WTC11 (cell line): ENCODE data around the gene AK5. TPM values are rescaled to one million over a fixed set of nuclear protein-coding genes. Genes with fewer than 3 reads are reported as not detected.

Experiments
- ATAC-seq: fragments of 200-7000 bp; cut with Tn5 transposase; 2 replicates; pipeline ENCODE4 v1.10.0; 2021; ENCODE audit warnings: mild to moderate bottlenecking, moderate library complexity
- CTCF ChIA-PET: fragments of 300-600 bp; sonication (Branson Sonifier 250); formaldehyde crosslinking; loops from one replicate; lab custom pipeline; 2021; ENCODE audit warnings: antibody characterized with exemption; lab: Charles Lee
- POLR2A ChIA-PET: fragments of 350-600 bp; sonication (Branson Sonifier 250); formaldehyde crosslinking; loops from one replicate; lab custom pipeline; 2021; ENCODE audit warnings: antibody characterized with exemption; lab: Charles Lee
- DNase-seq: peaks from one replicate; pipeline ENCODE4 v3.0.0; 2021; ENCODE audit warnings: low spot score
- H3K27ac Mint-ChIP-seq: 2 replicates; pipeline ENCODE4 v1.8.0; 2021; ENCODE audit warnings: mixed read lengths
- H3K27me3 Mint-ChIP-seq: 2 replicates; pipeline ENCODE4 v1.8.0; 2021; ENCODE audit warnings: low read depth, mild to moderate bottlenecking, moderate library complexity, mixed read lengths
- H3K36me3 Mint-ChIP-seq: 2 replicates; pipeline ENCODE4 v1.8.0; 2021; ENCODE audit warnings: mixed read lengths
- H3K4me1 Mint-ChIP-seq: 2 replicates; pipeline ENCODE4 v1.8.0; 2022; ENCODE audit warnings: mixed read lengths
- H3K4me3 Mint-ChIP-seq: 2 replicates; pipeline ENCODE4 v1.8.0; 2021; ENCODE audit warnings: mild to moderate bottlenecking, moderate library complexity, mixed read lengths
- H3K9me3 Mint-ChIP-seq: 2 replicates; pipeline ENCODE4 v1.8.0; 2021; ENCODE audit warnings: mixed read lengths
- ESRRA ChIP-seq: sonication (generic); formaldehyde crosslinking; IDR thresholded peaks from 2 replicates; pipeline ENCODE4 v1.8.1; 2022; ENCODE audit warnings: mild to moderate bottlenecking, missing genetic modification reagents, borderline replicate concordance
- FOXK1 ChIP-seq: sonication (generic); formaldehyde crosslinking; IDR thresholded peaks from 2 replicates; pipeline ENCODE4 v1.8.0; 2022; ENCODE audit warnings: mild to moderate bottlenecking, moderate library complexity, missing genetic modification reagents
- GRHL2 ChIP-seq: fragments of 250-450 bp; sonication (Bioruptor Pico); IDR thresholded peaks from 2 replicates; pipeline ENCODE4 v1.8.0; 2022; ENCODE audit warnings: mild to moderate bottlenecking, moderate library complexity; ENCODE audit not compliant: insufficient replicate concordance, severe bottlenecking
- JAZF1 ChIP-seq: fragments of 250-450 bp; sonication (Bioruptor Pico); IDR thresholded peaks from 2 replicates; pipeline ENCODE4 v1.9.0; 2021; ENCODE audit warnings: moderate library complexity, mild to moderate bottlenecking, inconsistent platforms
- MYBL2 ChIP-seq: sonication (generic); formaldehyde crosslinking; IDR thresholded peaks from 2 replicates; pipeline ENCODE4 v1.8.1; 2023; ENCODE audit warnings: mild to moderate bottlenecking, moderate library complexity, missing genetic modification reagents
- OVOL2 ChIP-seq: fragments of 250-450 bp; sonication (Bioruptor Pico); IDR thresholded peaks from 2 replicates; pipeline ENCODE4 v1.9.0; 2021; ENCODE audit warnings: mild to moderate bottlenecking, borderline replicate concordance
- PRRX2 ChIP-seq: fragments of 250-450 bp; sonication (Bioruptor Pico); IDR thresholded peaks from 2 replicates; pipeline ENCODE4 v1.8.0; 2021; ENCODE audit warnings: mild to moderate bottlenecking
- SP1 ChIP-seq: sonication (generic); formaldehyde crosslinking; conservative IDR thresholded peaks from 2 replicates; pipeline ENCODE4 v1.8.1; 2022; ENCODE audit warnings: missing genetic modification reagents
- ZBTB21 ChIP-seq: sonication (generic); formaldehyde crosslinking; IDR thresholded peaks from 2 replicates; pipeline ENCODE4 v1.8.1; 2023; ENCODE audit warnings: mild to moderate bottlenecking, missing genetic modification reagents, borderline replicate concordance
- ZNF121 ChIP-seq: sonication (generic); formaldehyde crosslinking; IDR thresholded peaks from 2 replicates; pipeline ENCODE4 v1.8.0; 2023; ENCODE audit warnings: missing genetic modification reagents
- total RNA-seq: library from RNA; stranded (reverse); gene quantifications from 3 replicates; pipeline ENCODE4 v1.2.3, GENCODE V29; 2021
- TF ChIP-seq, protein P1 (sequence below): sonication (generic); formaldehyde crosslinking; IDR thresholded peaks from 2 replicates; pipeline ENCODE4 v1.8.1; 2023; ENCODE audit warnings: mild to moderate bottlenecking, missing genetic modification reagents, moderate library complexity
- TF ChIP-seq, protein P2 (sequence below): fragments of 250-450 bp; sonication (Bioruptor Pico); IDR thresholded peaks from 2 replicates; pipeline ENCODE4 v1.9.0; 2021; ENCODE audit warnings: moderate library complexity, mild to moderate bottlenecking, inconsistent platforms, borderline replicate concordance
- TF ChIP-seq, protein P3 (sequence below): fragments of 250-450 bp; sonication (Bioruptor Pico); IDR thresholded peaks from 2 replicates; pipeline ENCODE4 v1.9.0; 2021; ENCODE audit warnings: mild to moderate bottlenecking
- TF ChIP-seq, protein P4 (sequence below): fragments of 250-450 bp; sonication (Bioruptor Pico); IDR thresholded peaks from 2 replicates; pipeline ENCODE4 v1.9.0; 2021; ENCODE audit warnings: mild to moderate bottlenecking, borderline replicate concordance

The AK5 gene
- total RNA-seq, 1 experiment from 2014 or later = 3.0 TPM

DNA sequence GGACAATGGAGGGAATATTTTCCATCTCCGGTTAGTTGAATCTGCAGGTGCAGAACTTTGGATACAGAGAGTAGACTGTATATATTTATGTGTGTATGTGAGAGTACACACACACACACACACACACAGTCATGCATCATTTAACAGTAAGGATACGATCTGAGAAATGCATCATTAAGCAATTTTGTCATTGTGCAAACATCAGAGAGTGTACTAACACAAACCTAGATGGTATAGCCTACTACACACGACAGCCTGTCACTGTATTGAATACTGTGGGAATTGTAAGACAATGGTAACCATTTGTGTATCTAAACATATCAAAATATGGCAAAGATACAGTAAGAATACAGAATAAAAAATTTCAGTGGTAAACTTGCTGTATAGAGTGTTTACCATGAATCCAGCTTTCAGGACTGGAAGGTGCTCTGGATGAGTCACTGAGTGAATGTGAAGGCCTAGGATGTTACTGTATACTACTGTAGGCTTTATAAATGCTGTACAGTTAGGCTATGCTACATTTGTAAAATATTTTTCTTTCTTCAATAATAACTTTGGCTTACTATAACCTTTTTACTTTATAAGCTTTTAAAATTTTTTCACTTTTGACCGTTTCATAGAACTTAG, 262.1 kb downstream of the AK5 start (continued):
- no peak for TF ChIP-seq ZNF121
- no peak for TF ChIP-seq PRRX2 (CRISPR knock-in tag)

DNA sequence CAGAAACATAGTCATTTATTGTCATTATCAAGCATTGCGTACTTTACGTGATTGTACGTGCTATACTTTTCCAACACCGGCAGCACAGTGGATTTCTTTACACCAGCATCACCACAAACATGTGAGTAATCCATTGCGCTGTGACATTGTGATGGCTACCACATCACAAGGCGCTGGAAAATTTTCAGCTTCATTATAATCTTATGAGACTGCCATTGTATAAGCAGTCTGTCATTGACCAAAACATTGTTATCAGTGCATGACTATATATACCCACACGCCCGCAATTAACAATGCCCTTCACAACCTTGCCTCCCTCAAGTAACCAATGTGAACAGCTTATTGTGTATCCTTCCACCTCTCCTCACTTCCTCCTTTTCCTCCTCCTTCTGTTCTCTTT, 263.0 kb downstream of the AK5 start:
- Mint-ChIP-seq H3K27me3 (no peaks in the 10 kb centered on the region; the same call in 1 of the 2 replicates), H3K36me3 (no peaks in the 10 kb centered on the region), H3K27ac (no peak overlapping the region), H3K4me1 (peaks cover 3% of the 10 kb centered on the region; the same call in 1 of the 2 replicates), H3K4me3 (no peak overlapping the region), H3K9me3 (no peaks in the 10 kb centered on the region)
- ChIA-PET CTCF (interaction anchor here (0.6 to 2.3 kb wide), 2 partner anchors 11 to 18 kb away, joined by 3 to 5 read pairs; no protein-coding TSS in a partner anchor), POLR2A (interaction anchor here (0.7 kb wide), 1 partner anchor 50 kb away, joined by 3 read pairs; no protein-coding TSS in a partner anchor)
- TF ChIP-seq OVOL2 = no peak
- no peak for ATAC-seq
- no peak for DNase-seq

DNA sequence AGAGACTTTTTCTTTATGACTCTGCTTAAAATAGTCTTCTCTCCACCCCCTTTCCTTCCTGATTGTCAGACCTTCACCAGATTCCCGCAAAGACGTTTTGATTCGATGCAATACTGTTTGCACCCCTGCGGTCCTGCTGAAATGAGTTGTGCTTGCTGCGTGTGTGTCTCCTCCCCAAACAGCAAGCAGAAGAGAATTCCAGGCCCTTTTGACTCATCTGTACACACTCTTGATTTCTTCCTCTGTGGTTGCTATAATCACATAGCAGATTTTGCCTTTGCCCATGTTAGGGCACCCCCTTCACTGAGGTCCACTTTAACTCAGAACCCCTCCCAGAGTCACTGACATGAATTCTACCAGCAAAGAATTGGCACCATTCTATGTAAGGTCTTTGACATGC, 264.2 kb downstream of the AK5 start:
- ChIA-PET POLR2A (interaction anchor here (0.5 kb wide), 1 partner anchor 123 kb away, joined by 3 read pairs; no protein-coding TSS in a partner anchor), CTCF (interaction anchor here (2.3 kb wide), 1 partner anchor 12 kb away, joined by 5 read pairs; no protein-coding TSS in a partner anchor)
- H3K9me3 Mint-ChIP-seq = no peaks in the 10 kb centered on the region
- ATAC-seq = no peak
- no peaks in the 10 kb centered on the region for H3K36me3 Mint-ChIP-seq
- no peaks in the 10 kb centered on the region; the same call in 1 of the 2 replicates for H3K27me3 Mint-ChIP-seq
- no peak overlapping the region for H3K4me3 Mint-ChIP-seq
- no peak for TF ChIP-seq JAZF1 (CRISPR knock-in tag)
- no peak for TF ChIP-seq ESRRA (CRISPR knock-in tag)
- TF ChIP-seq, protein P1, sequence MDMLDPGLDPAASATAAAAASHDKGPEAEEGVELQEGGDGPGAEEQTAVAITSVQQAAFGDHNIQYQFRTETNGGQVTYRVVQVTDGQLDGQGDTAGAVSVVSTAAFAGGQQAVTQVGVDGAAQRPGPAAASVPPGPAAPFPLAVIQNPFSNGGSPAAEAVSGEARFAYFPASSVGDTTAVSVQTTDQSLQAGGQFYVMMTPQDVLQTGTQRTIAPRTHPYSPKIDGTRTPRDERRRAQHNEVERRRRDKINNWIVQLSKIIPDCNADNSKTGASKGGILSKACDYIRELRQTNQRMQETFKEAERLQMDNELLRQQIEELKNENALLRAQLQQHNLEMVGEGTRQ = no peak
- TF ChIP-seq, protein P2, sequence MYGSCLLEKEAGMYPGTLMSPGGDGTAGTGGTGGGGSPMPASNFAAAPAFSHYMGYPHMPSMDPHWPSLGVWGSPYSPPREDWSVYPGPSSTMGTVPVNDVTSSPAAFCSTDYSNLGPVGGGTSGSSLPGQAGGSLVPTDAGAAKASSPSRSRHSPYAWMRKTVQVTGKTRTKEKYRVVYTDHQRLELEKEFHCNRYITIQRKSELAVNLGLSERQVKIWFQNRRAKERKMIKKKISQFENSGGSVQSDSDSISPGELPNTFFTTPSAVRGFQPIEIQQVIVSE (CRISPR knock-in tag) = no peak
- TF ChIP-seq GRHL2 (CRISPR knock-in tag) = no peak
- TF ChIP-seq, protein P3, sequence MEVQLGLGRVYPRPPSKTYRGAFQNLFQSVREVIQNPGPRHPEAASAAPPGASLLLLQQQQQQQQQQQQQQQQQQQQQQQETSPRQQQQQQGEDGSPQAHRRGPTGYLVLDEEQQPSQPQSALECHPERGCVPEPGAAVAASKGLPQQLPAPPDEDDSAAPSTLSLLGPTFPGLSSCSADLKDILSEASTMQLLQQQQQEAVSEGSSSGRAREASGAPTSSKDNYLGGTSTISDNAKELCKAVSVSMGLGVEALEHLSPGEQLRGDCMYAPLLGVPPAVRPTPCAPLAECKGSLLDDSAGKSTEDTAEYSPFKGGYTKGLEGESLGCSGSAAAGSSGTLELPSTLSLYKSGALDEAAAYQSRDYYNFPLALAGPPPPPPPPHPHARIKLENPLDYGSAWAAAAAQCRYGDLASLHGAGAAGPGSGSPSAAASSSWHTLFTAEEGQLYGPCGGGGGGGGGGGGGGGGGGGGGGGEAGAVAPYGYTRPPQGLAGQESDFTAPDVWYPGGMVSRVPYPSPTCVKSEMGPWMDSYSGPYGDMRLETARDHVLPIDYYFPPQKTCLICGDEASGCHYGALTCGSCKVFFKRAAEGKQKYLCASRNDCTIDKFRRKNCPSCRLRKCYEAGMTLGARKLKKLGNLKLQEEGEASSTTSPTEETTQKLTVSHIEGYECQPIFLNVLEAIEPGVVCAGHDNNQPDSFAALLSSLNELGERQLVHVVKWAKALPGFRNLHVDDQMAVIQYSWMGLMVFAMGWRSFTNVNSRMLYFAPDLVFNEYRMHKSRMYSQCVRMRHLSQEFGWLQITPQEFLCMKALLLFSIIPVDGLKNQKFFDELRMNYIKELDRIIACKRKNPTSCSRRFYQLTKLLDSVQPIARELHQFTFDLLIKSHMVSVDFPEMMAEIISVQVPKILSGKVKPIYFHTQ (CRISPR knock-in tag) = no peak
- no peak for TF ChIP-seq SP1 (CRISPR knock-in tag)
- TF ChIP-seq ZBTB21 (CRISPR knock-in tag) = no peak
- no peak for TF ChIP-seq MYBL2 (CRISPR knock-in tag)
- TF ChIP-seq, protein P4, sequence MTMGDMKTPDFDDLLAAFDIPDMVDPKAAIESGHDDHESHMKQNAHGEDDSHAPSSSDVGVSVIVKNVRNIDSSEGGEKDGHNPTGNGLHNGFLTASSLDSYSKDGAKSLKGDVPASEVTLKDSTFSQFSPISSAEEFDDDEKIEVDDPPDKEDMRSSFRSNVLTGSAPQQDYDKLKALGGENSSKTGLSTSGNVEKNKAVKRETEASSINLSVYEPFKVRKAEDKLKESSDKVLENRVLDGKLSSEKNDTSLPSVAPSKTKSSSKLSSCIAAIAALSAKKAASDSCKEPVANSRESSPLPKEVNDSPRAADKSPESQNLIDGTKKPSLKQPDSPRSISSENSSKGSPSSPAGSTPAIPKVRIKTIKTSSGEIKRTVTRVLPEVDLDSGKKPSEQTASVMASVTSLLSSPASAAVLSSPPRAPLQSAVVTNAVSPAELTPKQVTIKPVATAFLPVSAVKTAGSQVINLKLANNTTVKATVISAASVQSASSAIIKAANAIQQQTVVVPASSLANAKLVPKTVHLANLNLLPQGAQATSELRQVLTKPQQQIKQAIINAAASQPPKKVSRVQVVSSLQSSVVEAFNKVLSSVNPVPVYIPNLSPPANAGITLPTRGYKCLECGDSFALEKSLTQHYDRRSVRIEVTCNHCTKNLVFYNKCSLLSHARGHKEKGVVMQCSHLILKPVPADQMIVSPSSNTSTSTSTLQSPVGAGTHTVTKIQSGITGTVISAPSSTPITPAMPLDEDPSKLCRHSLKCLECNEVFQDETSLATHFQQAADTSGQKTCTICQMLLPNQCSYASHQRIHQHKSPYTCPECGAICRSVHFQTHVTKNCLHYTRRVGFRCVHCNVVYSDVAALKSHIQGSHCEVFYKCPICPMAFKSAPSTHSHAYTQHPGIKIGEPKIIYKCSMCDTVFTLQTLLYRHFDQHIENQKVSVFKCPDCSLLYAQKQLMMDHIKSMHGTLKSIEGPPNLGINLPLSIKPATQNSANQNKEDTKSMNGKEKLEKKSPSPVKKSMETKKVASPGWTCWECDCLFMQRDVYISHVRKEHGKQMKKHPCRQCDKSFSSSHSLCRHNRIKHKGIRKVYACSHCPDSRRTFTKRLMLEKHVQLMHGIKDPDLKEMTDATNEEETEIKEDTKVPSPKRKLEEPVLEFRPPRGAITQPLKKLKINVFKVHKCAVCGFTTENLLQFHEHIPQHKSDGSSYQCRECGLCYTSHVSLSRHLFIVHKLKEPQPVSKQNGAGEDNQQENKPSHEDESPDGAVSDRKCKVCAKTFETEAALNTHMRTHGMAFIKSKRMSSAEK = no peak
- no peak for TF ChIP-seq FOXK1
- H3K27ac Mint-ChIP-seq = no peak overlapping the region
- H3K4me1 Mint-ChIP-seq = no peaks in the 10 kb centered on the region
- DNase-seq = no peak
